HCT116 (cell line): ENCODE data around the gene ACOT7. TPM values are rescaled to one million over a fixed set of nuclear protein-coding genes. Genes with fewer than 3 reads are reported as not detected.
A peak's percentile ranks its signal among the peaks of the same experiment; 100 is the strongest.

Experiments used
- ATAC-seq: fragments of 200-7000 bp; cut with Tn5 transposase; 2 replicates; pipeline ENCODE4 v1.9.1; 2020; ENCODE audit warnings: mild to moderate bottlenecking, moderate library complexity
- BruUV-seq: library from RNA; stranded (reverse); fragments of 400-500 nt; replicated peaks from 2 replicates; lab custom pipeline; 2021; lab: Mats Ljungman, UMichigan
- CTCF ChIA-PET: fragments of 300-600 bp; sonication (Branson Sonifier 250); formaldehyde crosslinking; loops from one replicate; lab custom pipeline; 2021; ENCODE audit warnings: antibody characterized with exemption; lab: Charles Lee
- POLR2A ChIA-PET: fragments of 300-600, 350-600 bp; sonication (Branson Sonifier 250); formaldehyde crosslinking; loops from one replicate; lab custom pipeline; 2021; ENCODE audit warnings: antibody characterized with exemption; lab: Charles Lee
- RAD21 ChIA-PET, 2 experiments: fragments of 300-600 bp; sonication (Branson Sonifier 250); formaldehyde crosslinking; loops; one replicate each; lab custom pipeline; 2023; ENCODE audit warnings: low total read pairs in 2 of 2; ENCODE audit not compliant: uncharacterized antibody in 2 of 2, unreplicated experiment in 2 of 2, low non-redundant PET in 1 of 2; lab: Charles Lee
- DNase-seq: peaks from one replicate; pipeline ENCODE4 v3.0.0-alpha.2; 2010; ENCODE audit warnings: low read depth, low spot score
- H2AFZ ChIP-seq: fragments of 200-600 bp; shearing (Covaris generic), sonication (generic); 2 replicates; pipeline ENCODE4 v1.6.1; 2017; ENCODE audit warnings: low read depth, mixed run types, mixed read lengths, antibody characterized with exemption, low read length; ENCODE audit not compliant: poor library complexity, severe bottlenecking
- H3K27ac ChIP-seq: 2 replicates; pipeline ENCODE4 v1.5.1; 2012; ENCODE audit warnings: low read depth, low read length
- H3K27me3 ChIP-seq: fragments of 200-600 bp; sonication (generic); 2 replicates; pipeline ENCODE4 v1.6.1; 2016; ENCODE audit warnings: mixed run types, low read length, mixed read lengths; ENCODE audit not compliant: insufficient read depth
- H3K36me3 ChIP-seq, 2 experiments: fragments of 200-500 bp in 1 of 2; fragments of 200-600 bp in 1 of 2; sonication (Bioruptor generic) in 1 of 2; sonication (generic) in 1 of 2; 2 replicates each; pipeline versions ENCODE4 v1.5.1 to v1.6.1; 2014 to 2016; ENCODE audit warnings: low read length in 2 of 2, inconsistent platforms in 1 of 2, mixed read lengths in 1 of 2, mixed run types in 1 of 2; ENCODE audit not compliant: insufficient read depth in 2 of 2, control insufficient read depth in 1 of 2
- H3K4me1 ChIP-seq, 2 experiments: fragments of 200-600 bp in 1 of 2; sonication (generic) in 1 of 2; 2 replicates each; pipeline versions ENCODE4 v1.5.1 to v1.6.1; 2012 to 2017; ENCODE audit warnings: low read length in 2 of 2, inconsistent platforms in 1 of 2, mild to moderate bottlenecking in 1 of 2, mixed read lengths in 1 of 2, mixed run types in 1 of 2, moderate library complexity in 1 of 2; ENCODE audit not compliant: insufficient read depth in 2 of 2, control insufficient read depth in 1 of 2
- H3K4me2 ChIP-seq: fragments of 200-600 bp; sonication (generic); 2 replicates; pipeline ENCODE4 v1.6.1; 2017; ENCODE audit warnings: mixed run types, low read length, mixed read lengths
- H3K4me3 ChIP-seq, 2 experiments: fragments of 200-600 bp in 1 of 2; sonication (generic) in 1 of 2; replicated peaks in 1 of 2; 2 replicates each; pipeline ENCODE4 v1.5.1; 2011 to 2016; ENCODE audit warnings: low read length in 2 of 2, control low read depth in 1 of 2, low read depth in 1 of 2, mild to moderate bottlenecking in 1 of 2, mixed read lengths in 1 of 2, mixed run types in 1 of 2
- H3K79me2 ChIP-seq: fragments of 200-600 bp; sonication (generic); 2 replicates; pipeline ENCODE4 v1.6.1; 2017; ENCODE audit warnings: mild to moderate bottlenecking, mixed run types, low read length, moderate library complexity, mixed read lengths; ENCODE audit not compliant: insufficient read depth
- H3K9ac ChIP-seq: fragments of 200-600 bp; sonication (generic); 2 replicates; pipeline ENCODE4 v1.6.1; 2016; ENCODE audit warnings: low read length, mixed read lengths
- H3K9me2 ChIP-seq: fragments of 200-600 bp; sonication (generic), shearing (Covaris generic); 2 replicates; pipeline ENCODE4 v1.6.1; 2017; ENCODE audit warnings: mixed run types, mild to moderate bottlenecking, moderate library complexity; ENCODE audit not compliant: insufficient read depth
- H3K9me3 ChIP-seq, 2 experiments: fragments of 200-500 bp in 1 of 2; fragments of 200-600 bp in 1 of 2; sonication (Bioruptor generic) in 1 of 2; sonication (generic) in 1 of 2; 2 replicates each; pipeline ENCODE4 v1.6.1; 2014 to 2017; ENCODE audit warnings: low read length in 2 of 2, mixed read lengths in 2 of 2, inconsistent platforms in 1 of 2, low read depth in 1 of 2, mild to moderate bottlenecking in 1 of 2, mixed run types in 1 of 2, moderate library complexity in 1 of 2; ENCODE audit not compliant: control insufficient read depth in 1 of 2, insufficient read depth in 1 of 2
- H4K20me1 ChIP-seq: fragments of 200-600 bp; sonication (generic), shearing (Covaris generic); 2 replicates; pipeline ENCODE4 v1.6.1; 2017; ENCODE audit warnings: mixed run types, mild to moderate bottlenecking, moderate library complexity; ENCODE audit not compliant: insufficient read depth
- CBX3 ChIP-seq: IDR thresholded peaks from 2 replicates; pipeline ENCODE4 v1.6.1; 2012; ENCODE audit warnings: low read depth
- CEBPB ChIP-seq: IDR thresholded peaks from 2 replicates; pipeline ENCODE4 v1.6.1; 2012; ENCODE audit warnings: low read depth
- EGR1 ChIP-seq: IDR thresholded peaks from 2 replicates; pipeline ENCODE4 v1.6.1; 2012; ENCODE audit warnings: low read depth
- ELF1 ChIP-seq: IDR thresholded peaks from 2 replicates; pipeline ENCODE4 v1.6.1; 2012; ENCODE audit warnings: low read depth, borderline replicate concordance
- POLR2A ChIP-seq: IDR thresholded peaks from 2 replicates; pipeline ENCODE4 v1.7.0; 2011; ENCODE audit warnings: borderline replicate concordance; ENCODE audit not compliant: insufficient read depth, insufficient read length; ENCODE audit errors: extremely low read depth
- RAD21 ChIP-seq: IDR thresholded peaks from 2 replicates; pipeline ENCODE4 v1.6.1; 2012; ENCODE audit warnings: low read depth, mild to moderate bottlenecking
- REST ChIP-seq: IDR thresholded peaks from 2 replicates; pipeline ENCODE4 v1.6.1; 2012; ENCODE audit warnings: low read depth
- TCF7L2 ChIP-seq: IDR thresholded peaks from 2 replicates; pipeline ENCODE4 v1.7.0; 2011; ENCODE audit warnings: borderline replicate concordance, inconsistent platforms; ENCODE audit not compliant: insufficient read depth, insufficient read length; ENCODE audit errors: extremely low read depth
- YY1 ChIP-seq: IDR thresholded peaks from 2 replicates; pipeline ENCODE4 v1.6.1; 2011; ENCODE audit warnings: low read length, low read depth, moderate library complexity, mild to moderate bottlenecking; ENCODE audit not compliant: insufficient replicate concordance; ENCODE audit errors: extremely low read depth
- ZFX ChIP-seq: fragments of 450-650 bp; IDR thresholded peaks from 2 replicates; pipeline ENCODE4 v1.6.1; 2017
- ZNF274 ChIP-seq: fragments of 200-500 bp; sonication (Bioruptor generic); IDR thresholded peaks from 2 replicates; pipeline ENCODE4 v1.6.1; 2014; ENCODE audit warnings: mild to moderate bottlenecking, low read depth, low read length, inconsistent platforms
- intact Hi-C: fragments of 100-400 bp; cut with micrococcal nuclease; formaldehyde crosslinking; loops from 2 replicates; pipeline ENCODE4 v1.10.0; 2022
- total RNA-seq: library from RNA; stranded (reverse); gene quantifications from one replicate; pipeline ENCODE4 v1.2.1, GENCODE V29; 2021; ENCODE audit not compliant: unreplicated experiment

ACOT7 gene
- total RNA-seq, 1 experiment from 2014 or later: 162 TPM

DNA sequence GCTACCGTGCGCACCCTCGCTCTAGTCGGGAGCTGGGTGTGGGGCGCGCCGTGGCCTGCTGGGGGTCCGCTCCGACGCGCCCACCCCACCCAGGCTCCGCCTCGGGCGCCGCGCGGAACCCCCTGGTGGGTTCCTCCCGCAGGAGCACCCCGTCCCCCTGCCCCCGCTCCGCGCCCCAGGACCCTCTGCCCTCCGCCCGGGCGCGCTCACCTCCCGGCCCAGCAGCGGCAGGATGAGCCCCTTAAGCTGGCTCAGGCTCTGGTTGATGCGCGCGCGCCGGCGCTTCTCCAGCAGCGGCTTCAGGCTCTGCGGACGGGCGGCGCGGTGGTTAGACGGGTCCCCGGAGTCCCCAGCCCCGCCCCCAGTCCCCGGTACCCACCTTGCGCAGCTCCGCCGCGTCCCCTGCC lies 25.8 kb upstream of the ACOT7 start (continued):
- TF ChIP-seq CBX3: no peak
- no peak for TF ChIP-seq CEBPB
- no peak for TF ChIP-seq POLR2A
- no peak for TF ChIP-seq TCF7L2

- BruUV-seq: no TSS peak
- peak overlapping the region; percentile 38; the same call in 1 of the 2 replicates for H3K27ac ChIP-seq
- ChIA-PET RAD21 (no interaction called here), POLR2A (interaction anchor here (1.1 to 1.6 kb wide), 3 partner anchors 19 to 44 kb away, joined by 3 to 8 read pairs (median 6); partner anchors contain the start of gene ACOT7), CTCF (interaction anchor here (1.1 to 2.9 kb wide), 2 partner anchors 21 to 233 kb away, joined by 3 to 30 read pairs; no protein-coding TSS in a partner anchor)
- H3K4me3 ChIP-seq: peak overlapping the region; percentile 50 to 67
- peak overlapping the region; percentile 71 for H3K9ac ChIP-seq
- TF ChIP-seq ZFX (no peak), REST (no peak), EGR1 (no peak), ZNF274 (no peak), ELF1 (no peak), YY1 (no peak), RAD21 (no peak)
- peaks cover 47 to 88% of the 10 kb centered on the region in 2 experiments for H3K4me1 ChIP-seq
- H3K9me2 ChIP-seq: no peaks in the 10 kb centered on the region
- intact Hi-C loops: no loop called here
- DNase-seq (no peak), ATAC-seq (no peak)
- no peaks in the 10 kb centered on the region for H3K79me2 ChIP-seq
- H4K20me1 ChIP-seq: no peaks in the 10 kb centered on the region
- H2AFZ ChIP-seq: no peak overlapping the region
- no peaks in the 10 kb centered on the region for H3K27me3 ChIP-seq
- H3K9me3 ChIP-seq: no peaks in the 10 kb centered on the region
- H3K4me2 ChIP-seq: peak overlapping the region; percentile 97
- no peaks in the 10 kb centered on the region for H3K36me3 ChIP-seq
Measured at GRCh38 chr1:6418668-6419396, 25.3 kb upstream of the ACOT7 start.
